Ovary (tissue), 3 donors: Measurements from ENCODE around the gene TPD52L2.

Experiments
- POLR2A ChIP-seq: fragments of 450-650 bp; IDR thresholded peaks from one replicate; pipeline ENCODE4 v1.6.1; 2017; ENCODE audit warnings: antibody characterized with exemption, mild to moderate bottlenecking, moderate library complexity
- TF ChIP-seq, protein P1 (sequence below), 3 donors: fragments of 450-650 bp in 2 of 3; fragments of 200-600 bp in 1 of 3; IDR thresholded peaks; one replicate each; pipeline versions ENCODE4 v1.5.1 to v1.8.0; 2016 to 2022; ENCODE audit warnings: antibody characterized with exemption in 3 of 3, mild to moderate bottlenecking in 1 of 3
- donor health status: DM: no; HTN: no; CAD: no.

- TF ChIP-seq, protein P1, sequence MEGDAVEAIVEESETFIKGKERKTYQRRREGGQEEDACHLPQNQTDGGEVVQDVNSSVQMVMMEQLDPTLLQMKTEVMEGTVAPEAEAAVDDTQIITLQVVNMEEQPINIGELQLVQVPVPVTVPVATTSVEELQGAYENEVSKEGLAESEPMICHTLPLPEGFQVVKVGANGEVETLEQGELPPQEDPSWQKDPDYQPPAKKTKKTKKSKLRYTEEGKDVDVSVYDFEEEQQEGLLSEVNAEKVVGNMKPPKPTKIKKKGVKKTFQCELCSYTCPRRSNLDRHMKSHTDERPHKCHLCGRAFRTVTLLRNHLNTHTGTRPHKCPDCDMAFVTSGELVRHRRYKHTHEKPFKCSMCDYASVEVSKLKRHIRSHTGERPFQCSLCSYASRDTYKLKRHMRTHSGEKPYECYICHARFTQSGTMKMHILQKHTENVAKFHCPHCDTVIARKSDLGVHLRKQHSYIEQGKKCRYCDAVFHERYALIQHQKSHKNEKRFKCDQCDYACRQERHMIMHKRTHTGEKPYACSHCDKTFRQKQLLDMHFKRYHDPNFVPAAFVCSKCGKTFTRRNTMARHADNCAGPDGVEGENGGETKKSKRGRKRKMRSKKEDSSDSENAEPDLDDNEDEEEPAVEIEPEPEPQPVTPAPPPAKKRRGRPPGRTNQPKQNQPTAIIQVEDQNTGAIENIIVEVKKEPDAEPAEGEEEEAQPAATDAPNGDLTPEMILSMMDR (IDR thresholded peaks at IDR 0.05), result no peak
- TF ChIP-seq POLR2A, result no peak
Measured at GRCh38 chr20:63844511-63844991, 20.5 kb upstream of the TPD52L2 start.
